CD8-positive, alpha-beta memory T cell (primary cell): ENCODE results near the gene PMIS2. TPM values are rescaled to one million over a fixed set of nuclear protein-coding genes. Genes with fewer than 3 reads are reported as not detected.

ENCODE experiments used
- CTCF ChIA-PET: fragments of 350-600 bp; sonication (Branson Sonifier 250); formaldehyde crosslinking; loops from one replicate; lab custom pipeline; 2021; ENCODE audit warnings: antibody characterized with exemption; lab: Charles Lee
- POLR2A ChIA-PET: fragments of 350-600 bp; sonication (Branson Sonifier 250); formaldehyde crosslinking; loops from one replicate; lab custom pipeline; 2021; ENCODE audit warnings: antibody characterized with exemption; lab: Charles Lee
- DNase-seq, 5 donors: peaks; one replicate each; pipeline versions ENCODE4 v3.0.0 to v3.0.0-alpha.2; 2020 to 2022; ENCODE audit warnings: mixed read lengths in 1 of 5
- H3K27ac ChIP-seq: one replicate; pipeline ENCODE4 v1.7.0; 2013; ENCODE audit warnings: low read depth, mild to moderate bottlenecking, low read length, moderate library complexity
- H3K27me3 ChIP-seq: 2 replicates; pipeline ENCODE4 v1.7.0; 2013; ENCODE audit warnings: low read length, mild to moderate bottlenecking; ENCODE audit not compliant: insufficient read depth, poor library complexity, severe bottlenecking
- H3K36me3 ChIP-seq: 2 replicates; pipeline ENCODE4 v1.7.0; 2013; ENCODE audit warnings: mild to moderate bottlenecking, low read length, moderate library complexity; ENCODE audit not compliant: insufficient read depth
- H3K4me1 ChIP-seq: 2 replicates; pipeline ENCODE4 v1.7.0; 2013; ENCODE audit warnings: mild to moderate bottlenecking, low read length, moderate library complexity; ENCODE audit not compliant: insufficient read depth
- H3K4me3 ChIP-seq: 2 replicates; pipeline ENCODE4 v1.7.0; 2013; ENCODE audit warnings: mild to moderate bottlenecking, low read length
- H3K9me3 ChIP-seq: 2 replicates; pipeline ENCODE4 v1.7.0; 2013; ENCODE audit warnings: mild to moderate bottlenecking, low read length
- H3K27ac Mint-ChIP-seq, 8 donors: one replicate each; pipeline ENCODE4 v1.8.0; 2020 to 2021; ENCODE audit warnings: mixed read lengths in 8 of 8, mild to moderate bottlenecking in 6 of 8, inconsistent platforms in 3 of 8, moderate library complexity in 3 of 8
- H3K27me3 Mint-ChIP-seq, 2 donors: one replicate each; pipeline ENCODE4 v1.8.0; 2020 to 2021; ENCODE audit warnings: mixed read lengths in 2 of 2, mild to moderate bottlenecking in 1 of 2, moderate library complexity in 1 of 2
- H3K36me3 Mint-ChIP-seq, 3 donors: one replicate each; pipeline ENCODE4 v1.8.0; 2020 to 2021; ENCODE audit warnings: mixed read lengths in 3 of 3, inconsistent platforms in 1 of 3, mild to moderate bottlenecking in 1 of 3
- H3K4me1 Mint-ChIP-seq, 3 donors: one replicate each; pipeline ENCODE4 v1.8.0; 2020 to 2021; ENCODE audit warnings: mixed read lengths in 3 of 3, inconsistent platforms in 1 of 3, mild to moderate bottlenecking in 1 of 3
- H3K4me3 Mint-ChIP-seq, 7 donors: one replicate each; pipeline ENCODE4 v1.8.0; 2020 to 2021; ENCODE audit warnings: mixed read lengths in 7 of 7, mild to moderate bottlenecking in 6 of 7, moderate library complexity in 4 of 7, inconsistent platforms in 2 of 7
- H3K9me3 Mint-ChIP-seq, 5 donors: one replicate each; pipeline ENCODE4 v1.8.0; 2020 to 2022; ENCODE audit warnings: mixed read lengths in 5 of 5, mild to moderate bottlenecking in 3 of 5, moderate library complexity in 2 of 5, inconsistent platforms in 1 of 5
- polyA plus RNA-seq: library from polyadenylated mRNA; unstranded; fragments of 300-500 nt; fragmentation: Illumina TruSeq; gene quantifications from one replicate; pipeline ENCODE4 v1.2.3, GENCODE V29; 2021
- total RNA-seq, 2 experiments: library from RNA; stranded (reverse); gene quantifications; one replicate each; pipeline ENCODE4 v1.2.3, GENCODE V29; 2021

Gene PMIS2
- total and polyA plus RNA-seq, 3 experiments from 2014 or later: not detected

GRCh38 chr19:35557539-35558399, 28.2 kb upstream of the PMIS2 start:
- Mint-ChIP-seq H3K4me3 (peak overlapping the region; percentile 62 to 86 (median 71)), H3K27me3 (peaks cover 30 to 52% of the 10 kb centered on the region in 2 donors), H3K27ac (no peak overlapping the region), H3K4me1 (peaks cover 7 to 15% (median 9%) of the 10 kb centered on the region in 3 donors), H3K9me3 (no peaks in the 10 kb centered on the region), H3K36me3 (peaks cover 0 to 3% (median 0%) of the 10 kb centered on the region in 3 donors)
- POLR2A ChIA-PET: no interaction called here
- H3K9me3 ChIP-seq: no peaks in the 10 kb centered on the region
- no peak overlapping the region for H3K4me3 ChIP-seq
- no peak overlapping the region for H3K27ac ChIP-seq
- peaks cover 8% of the 10 kb centered on the region for H3K4me1 ChIP-seq
- CTCF ChIA-PET: interaction anchor here (1.4 kb wide), 1 partner anchor 9 kb away, joined by 6 read pairs; no protein-coding TSS in a partner anchor
- H3K36me3 ChIP-seq: no peaks in the 10 kb centered on the region
- DNase-seq: peak in 4 of 5 donors; percentile 18 to 51 (median 28)
- peaks cover 11% of the 10 kb centered on the region for H3K27me3 ChIP-seq

GRCh38 chr19:35558400-35559280, 27.3 kb upstream of the PMIS2 start:
- DNase-seq: no peak
- no peak overlapping the region for H3K4me3 ChIP-seq
- peaks cover 11% of the 10 kb centered on the region for H3K27me3 ChIP-seq
- Mint-ChIP-seq H3K4me1 (peaks cover 7 to 15% (median 9%) of the 10 kb centered on the region in 3 donors), H3K4me3 (peak overlapping the region in 2 of 7 donors; percentile 13 to 38), H3K36me3 (peaks cover 0 to 3% (median 0%) of the 10 kb centered on the region in 3 donors), H3K27ac (no peak overlapping the region), H3K9me3 (no peaks in the 10 kb centered on the region), H3K27me3 (peaks cover 32 to 53% of the 10 kb centered on the region in 2 donors)
- POLR2A ChIA-PET: no interaction called here
- peaks cover 8% of the 10 kb centered on the region for H3K4me1 ChIP-seq
- CTCF ChIA-PET: interaction anchor here (1.4 kb wide), 1 partner anchor 10 kb away, joined by 6 read pairs; no protein-coding TSS in a partner anchor
- H3K36me3 ChIP-seq: no peaks in the 10 kb centered on the region
- H3K27ac ChIP-seq: no peak overlapping the region
- no peaks in the 10 kb centered on the region for H3K9me3 ChIP-seq

- Histone ChIP-seq H3K27ac (no peak overlapping the region), H3K36me3 (no peaks in the 10 kb centered on the region), H3K4me1 (peaks cover 8% of the 10 kb centered on the region), H3K9me3 (no peaks in the 10 kb centered on the region), H3K4me3 (no peak overlapping the region), H3K27me3 (peaks cover 11% of the 10 kb centered on the region)
- no peak overlapping the region for H3K4me3 Mint-ChIP-seq
- H3K9me3 Mint-ChIP-seq: no peaks in the 10 kb centered on the region
- POLR2A ChIA-PET: interaction anchor here (0.5 kb wide), 1 partner anchor 314 kb away, joined by 7 read pairs; no protein-coding TSS in a partner anchor
- no peak overlapping the region for H3K27ac Mint-ChIP-seq
- DNase-seq: no peak
- H3K27me3 Mint-ChIP-seq: peaks cover 35 to 57% of the 10 kb centered on the region in 2 donors
- CTCF ChIA-PET: no interaction called here
- H3K4me1 Mint-ChIP-seq: peaks cover 7 to 15% (median 9%) of the 10 kb centered on the region in 3 donors
- peaks cover 0 to 3% (median 0%) of the 10 kb centered on the region in 3 donors for H3K36me3 Mint-ChIP-seq
Observed at GRCh38 chr19:35559281-35559659, 26.7 kb upstream of the PMIS2 start.

DNA sequence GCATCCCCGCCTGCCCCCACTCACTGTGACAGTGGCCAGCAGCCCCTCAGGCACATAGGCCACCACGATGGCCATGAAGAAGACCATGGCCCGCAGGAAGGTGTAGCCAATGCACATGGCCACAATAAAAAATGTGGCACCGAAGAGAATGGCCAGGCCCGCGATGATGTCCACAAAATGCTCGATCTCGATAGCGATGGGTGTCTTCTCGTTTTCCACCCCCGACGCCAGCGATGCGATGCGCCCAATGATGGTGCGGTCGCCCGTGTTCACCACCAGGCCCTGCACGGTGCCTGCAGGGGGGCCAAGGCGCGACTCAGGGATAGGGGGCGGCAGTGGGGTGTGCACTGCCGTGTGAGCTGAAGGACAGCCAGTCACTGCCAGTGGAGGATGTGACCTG, 26.2 kb upstream of the PMIS2 start:
- peaks cover 0 to 3% (median 0%) of the 10 kb centered on the region in 3 donors for H3K36me3 Mint-ChIP-seq
- peaks cover 38 to 60% of the 10 kb centered on the region in 2 donors for H3K27me3 Mint-ChIP-seq
- Histone ChIP-seq H3K36me3 (no peaks in the 10 kb centered on the region), H3K4me1 (peaks cover 8% of the 10 kb centered on the region), H3K4me3 (no peak overlapping the region), H3K27me3 (peaks cover 11% of the 10 kb centered on the region), H3K27ac (no peak overlapping the region), H3K9me3 (no peaks in the 10 kb centered on the region)
- no peak overlapping the region for H3K27ac Mint-ChIP-seq
- ChIA-PET CTCF (no interaction called here), POLR2A (interaction anchor here (0.5 kb wide), 1 partner anchor 313 kb away, joined by 7 read pairs; no protein-coding TSS in a partner anchor)
- H3K9me3 Mint-ChIP-seq: no peaks in the 10 kb centered on the region
- H3K4me1 Mint-ChIP-seq: peaks cover 7 to 15% (median 9%) of the 10 kb centered on the region in 3 donors
- no peak overlapping the region for H3K4me3 Mint-ChIP-seq
- DNase-seq: no peak

DNA sequence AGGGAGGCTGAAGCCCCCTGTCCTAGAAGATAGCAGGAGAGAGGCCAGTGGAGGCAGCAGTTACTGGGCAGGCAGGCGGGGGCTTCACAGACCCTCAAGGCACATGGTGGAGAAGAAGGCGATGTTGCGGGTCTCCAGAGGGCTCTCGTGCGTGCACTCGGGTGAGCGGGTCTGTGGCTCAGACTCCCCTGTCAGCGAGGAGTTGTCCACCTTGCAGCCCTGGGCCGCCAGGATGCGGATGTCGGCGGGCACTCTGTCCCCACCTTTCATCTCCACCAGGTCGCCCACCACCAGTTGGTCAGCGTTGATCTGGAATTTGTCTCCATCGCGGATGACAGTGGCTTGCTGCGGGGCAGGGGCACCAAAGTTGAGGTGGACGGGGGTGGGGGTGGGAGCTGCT, 25.7 kb upstream of the PMIS2 start:
- Mint-ChIP-seq H3K36me3 (peaks cover 0 to 3% (median 0%) of the 10 kb centered on the region in 3 donors), H3K4me3 (no peak overlapping the region), H3K4me1 (peaks cover 7 to 15% (median 9%) of the 10 kb centered on the region in 3 donors), H3K9me3 (no peaks in the 10 kb centered on the region), H3K27me3 (peaks cover 38 to 62% of the 10 kb centered on the region in 2 donors), H3K27ac (no peak overlapping the region)
- no peaks in the 10 kb centered on the region for H3K36me3 ChIP-seq
- CTCF ChIA-PET: no interaction called here
- no peaks in the 10 kb centered on the region for H3K9me3 ChIP-seq
- H3K27ac ChIP-seq: no peak overlapping the region
- H3K4me1 ChIP-seq: peaks cover 8% of the 10 kb centered on the region
- DNase-seq: no peak
- H3K4me3 ChIP-seq: no peak overlapping the region
- POLR2A ChIA-PET: no interaction called here
- peaks cover 11% of the 10 kb centered on the region for H3K27me3 ChIP-seq

- POLR2A ChIA-PET: no interaction called here
- H3K27ac Mint-ChIP-seq: no peak overlapping the region
Observed at GRCh38 chr19:35560677-35561076, 25.3 kb upstream of the PMIS2 start.

GRCh38 chr19:35561436-35561835, 24.5 kb upstream of the PMIS2 start:
- ChIA-PET POLR2A (no interaction called here), CTCF (no interaction called here)
- Mint-ChIP-seq H3K9me3 (no peaks in the 10 kb centered on the region), H3K4me1 (peaks cover 7 to 15% (median 9%) of the 10 kb centered on the region in 3 donors), H3K27me3 (peaks cover 41 to 60% of the 10 kb centered on the region in 2 donors), H3K4me3 (no peak overlapping the region), H3K27ac (no peak overlapping the region), H3K36me3 (no peaks in the 10 kb centered on the region)
- H3K4me3 ChIP-seq: no peak overlapping the region
- H3K27ac ChIP-seq: no peak overlapping the region
- no peaks in the 10 kb centered on the region for H3K36me3 ChIP-seq
- peaks cover 8% of the 10 kb centered on the region for H3K4me1 ChIP-seq
- no peak for DNase-seq
- H3K27me3 ChIP-seq: peaks cover 11% of the 10 kb centered on the region
- H3K9me3 ChIP-seq: no peaks in the 10 kb centered on the region

More at GRCh38 chr19:35560677-35561076, 25.3 kb upstream of the PMIS2 start:
- H3K4me1 Mint-ChIP-seq: peaks cover 7 to 15% (median 9%) of the 10 kb centered on the region in 3 donors
- H3K27me3 Mint-ChIP-seq: peaks cover 41 to 65% of the 10 kb centered on the region in 2 donors
- Histone ChIP-seq H3K4me3 (no peak overlapping the region), H3K36me3 (no peaks in the 10 kb centered on the region), H3K27me3 (peaks cover 11% of the 10 kb centered on the region), H3K9me3 (no peaks in the 10 kb centered on the region), H3K27ac (no peak overlapping the region), H3K4me1 (peaks cover 8% of the 10 kb centered on the region)
- H3K36me3 Mint-ChIP-seq: peaks cover 0 to 3% (median 0%) of the 10 kb centered on the region in 3 donors
- CTCF ChIA-PET: no interaction called here
- DNase-seq: no peak
- H3K9me3 Mint-ChIP-seq: no peaks in the 10 kb centered on the region
- H3K4me3 Mint-ChIP-seq: no peak overlapping the region
